ENCODE results near the gene TOR1A.

TOR1A gene

GRCh38 chr9:129812385-129812784 is 11.6 kb downstream of the TOR1A start:
- Histone ChIP-seq H3K4me1 (no peaks in the 10 kb centered on the region), H3K27ac (no peak overlapping the region), H3K36me3 (ENCODE audit: control insufficient read depth, insufficient read depth, low read length) (no peaks in the 10 kb centered on the region), H3K79me2 (no peaks in the 10 kb centered on the region), H3K4me3 (ENCODE audit: low read depth, low read length) (no peak overlapping the region), H3K27me3 (ENCODE audit: control insufficient read depth, insufficient read depth, low read length) (no peaks in the 10 kb centered on the region), H3K9me3 (ENCODE audit: control insufficient read depth, low read length) (no peaks in the 10 kb centered on the region), H2AFZ (no peak overlapping the region), H3K4me2 (ENCODE audit: low read length) (no peak overlapping the region), H3K9ac (no peak overlapping the region)
- TF ChIP-seq, protein P1, sequence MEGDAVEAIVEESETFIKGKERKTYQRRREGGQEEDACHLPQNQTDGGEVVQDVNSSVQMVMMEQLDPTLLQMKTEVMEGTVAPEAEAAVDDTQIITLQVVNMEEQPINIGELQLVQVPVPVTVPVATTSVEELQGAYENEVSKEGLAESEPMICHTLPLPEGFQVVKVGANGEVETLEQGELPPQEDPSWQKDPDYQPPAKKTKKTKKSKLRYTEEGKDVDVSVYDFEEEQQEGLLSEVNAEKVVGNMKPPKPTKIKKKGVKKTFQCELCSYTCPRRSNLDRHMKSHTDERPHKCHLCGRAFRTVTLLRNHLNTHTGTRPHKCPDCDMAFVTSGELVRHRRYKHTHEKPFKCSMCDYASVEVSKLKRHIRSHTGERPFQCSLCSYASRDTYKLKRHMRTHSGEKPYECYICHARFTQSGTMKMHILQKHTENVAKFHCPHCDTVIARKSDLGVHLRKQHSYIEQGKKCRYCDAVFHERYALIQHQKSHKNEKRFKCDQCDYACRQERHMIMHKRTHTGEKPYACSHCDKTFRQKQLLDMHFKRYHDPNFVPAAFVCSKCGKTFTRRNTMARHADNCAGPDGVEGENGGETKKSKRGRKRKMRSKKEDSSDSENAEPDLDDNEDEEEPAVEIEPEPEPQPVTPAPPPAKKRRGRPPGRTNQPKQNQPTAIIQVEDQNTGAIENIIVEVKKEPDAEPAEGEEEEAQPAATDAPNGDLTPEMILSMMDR (IDR thresholded peaks at IDR 0.05), result no peak

DNA sequence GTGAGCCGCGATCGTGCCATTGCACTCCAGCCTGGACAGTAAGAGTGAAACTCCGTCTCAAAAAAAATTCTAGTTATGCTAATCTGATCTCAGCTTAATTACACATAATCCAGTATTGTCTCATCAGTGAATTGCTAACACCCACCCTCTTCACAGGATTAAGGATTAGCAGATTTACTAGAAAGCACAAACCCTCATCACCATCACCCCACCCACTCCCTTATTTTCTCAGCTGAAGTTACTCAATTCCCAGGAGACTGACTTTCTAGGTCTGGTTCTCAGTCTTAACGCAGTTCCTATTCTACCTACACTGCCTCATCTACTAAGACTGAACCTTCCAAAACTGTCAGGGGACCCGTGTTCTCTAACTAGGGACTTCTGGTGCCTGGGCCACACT is 12.0 kb downstream of the TOR1A start:
- Histone ChIP-seq H3K36me3 (ENCODE audit: control insufficient read depth, insufficient read depth, low read length) (no peaks in the 10 kb centered on the region), H3K27ac (no peak overlapping the region), H3K4me1 (no peaks in the 10 kb centered on the region), H3K9ac (no peak overlapping the region), H3K4me3 (ENCODE audit: low read depth, low read length) (no peak overlapping the region), H3K4me2 (ENCODE audit: low read length) (no peak overlapping the region), H2AFZ (no peak overlapping the region), H3K9me3 (ENCODE audit: control insufficient read depth, low read length) (no peaks in the 10 kb centered on the region), H3K79me2 (no peaks in the 10 kb centered on the region), H3K27me3 (ENCODE audit: control insufficient read depth, insufficient read depth, low read length) (no peaks in the 10 kb centered on the region)
- TF ChIP-seq, protein P1 (IDR thresholded peaks at IDR 0.05), result no peak

GRCh38 chr9:129810788-129811187 is 13.1 kb downstream of the TOR1A start:
- no peaks in the 10 kb centered on the region for H3K36me3 ChIP-seq (ENCODE audit: control insufficient read depth, insufficient read depth, low read length)
- no peak overlapping the region for H3K4me2 ChIP-seq (ENCODE audit: low read length)
- no peak overlapping the region for H2AFZ ChIP-seq
- no peak overlapping the region for H3K4me3 ChIP-seq (ENCODE audit: low read depth, low read length)
- H3K9me3 ChIP-seq (ENCODE audit: control insufficient read depth, low read length), result no peaks in the 10 kb centered on the region
- no peaks in the 10 kb centered on the region for H3K79me2 ChIP-seq
- H3K4me1 ChIP-seq, result no peaks in the 10 kb centered on the region
- H3K9ac ChIP-seq, result no peak overlapping the region
- TF ChIP-seq, protein P1 (IDR thresholded peaks at IDR 0.05), result no peak
- H3K27ac ChIP-seq, result no peak overlapping the region
- no peaks in the 10 kb centered on the region for H3K27me3 ChIP-seq (ENCODE audit: control insufficient read depth, insufficient read depth, low read length)

GRCh38 chr9:129810116-129810515 is 13.8 kb downstream of the TOR1A start:
- no peak overlapping the region for H3K4me3 ChIP-seq (ENCODE audit: low read depth, low read length)
- H3K9me3 ChIP-seq (ENCODE audit: control insufficient read depth, low read length), result no peaks in the 10 kb centered on the region
- no peak overlapping the region for H3K9ac ChIP-seq
- H3K4me1 ChIP-seq, result no peaks in the 10 kb centered on the region
- no peak overlapping the region for H3K4me2 ChIP-seq (ENCODE audit: low read length)
- H3K27me3 ChIP-seq (ENCODE audit: control insufficient read depth, insufficient read depth, low read length), result no peaks in the 10 kb centered on the region
- no peaks in the 10 kb centered on the region for H3K79me2 ChIP-seq
- H2AFZ ChIP-seq, result no peak overlapping the region
- H3K36me3 ChIP-seq (ENCODE audit: control insufficient read depth, insufficient read depth, low read length), result no peaks in the 10 kb centered on the region
- TF ChIP-seq, protein P1 (IDR thresholded peaks at IDR 0.05), result no peak
- no peak overlapping the region for H3K27ac ChIP-seq

- no peaks in the 10 kb centered on the region for H3K4me1 ChIP-seq
- H3K79me2 ChIP-seq, result no peaks in the 10 kb centered on the region
- H3K4me3 ChIP-seq (ENCODE audit: low read depth, low read length), result no peak overlapping the region
- H2AFZ ChIP-seq, result no peak overlapping the region
- no peak overlapping the region for H3K9ac ChIP-seq
- no peak overlapping the region for H3K27ac ChIP-seq
- TF ChIP-seq, protein P1 (IDR thresholded peaks at IDR 0.05), result no peak
- H3K9me3 ChIP-seq (ENCODE audit: control insufficient read depth, low read length), result no peaks in the 10 kb centered on the region
- H3K4me2 ChIP-seq (ENCODE audit: low read length), result no peak overlapping the region
- no peaks in the 10 kb centered on the region for H3K27me3 ChIP-seq (ENCODE audit: control insufficient read depth, insufficient read depth, low read length)
- no peaks in the 10 kb centered on the region for H3K36me3 ChIP-seq (ENCODE audit: control insufficient read depth, insufficient read depth, low read length)
These were observed 14.6 kb downstream of the TOR1A start for GRCh38 chr9:129809346-129809745.

Measured in parathyroid adenoma (tissue), 2 donors.